Measurements from ENCODE around the gene RIOK3. TPM values are rescaled to one million over a fixed set of nuclear protein-coding genes. Genes with fewer than 3 reads are reported as not detected.

The RIOK3 gene
- total RNA-seq, 3 donors from 2014 or later (not counting 1 experiment from before 2014, with no cell fraction given) = 164 to 233 (median 182) TPM

GRCh38 chr18:23521271-23521670 is 68.2 kb downstream of the RIOK3 start:
- 95% methylated on average over 5 of the region's 7 CpGs for WGBS (ENCODE audit: insufficient coverage)
- peaks cover 28% of the 10 kb centered on the region for H3K36me3 Mint-ChIP-seq
- no peaks in the 10 kb centered on the region for H3K9me3 ChIP-seq (ENCODE audit: control insufficient read depth, insufficient read depth, low read length)

DNA sequence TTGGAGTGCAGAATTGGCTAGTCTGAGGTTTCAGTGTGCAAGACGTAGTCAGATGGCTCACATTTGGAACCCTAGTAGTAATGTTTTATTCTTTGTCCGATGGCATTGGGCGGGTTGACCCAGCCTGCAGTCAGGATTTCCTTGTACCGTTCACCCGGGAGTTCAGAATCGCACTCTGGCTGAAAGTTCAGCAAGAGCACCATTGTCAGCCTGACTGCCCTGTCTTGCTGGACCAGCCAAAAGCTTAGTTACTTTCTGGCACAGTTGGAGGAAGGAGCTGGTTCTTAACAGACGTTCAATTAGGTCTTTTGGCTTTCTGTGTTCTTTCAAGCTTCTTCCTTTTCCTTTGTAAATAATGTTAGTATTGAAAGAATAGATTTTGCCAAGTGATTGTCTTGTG is 68.8 kb downstream of the RIOK3 start:
- DNase-seq (no peak), ATAC-seq (no peak)
- no peak for TF ChIP-seq CTCF (IDR thresholded peaks at IDR 0.05)
- Histone ChIP-seq H3K9me3 (ENCODE audit: control insufficient read depth, insufficient read depth, low read length) (no peaks in the 10 kb centered on the region), H3K4me3 (ENCODE audit: low read length) (no peak overlapping the region), H3K4me1 (ENCODE audit: control insufficient read depth, insufficient read depth, low read length) (peaks cover 7% of the 10 kb centered on the region), H3K27me3 (ENCODE audit: control insufficient read depth, insufficient read depth, low read length) (no peaks in the 10 kb centered on the region), H3K27ac (ENCODE audit: low read length) (no peak overlapping the region), H3K36me3 (ENCODE audit: control insufficient read depth, insufficient read depth, low read length) (peaks cover 86% of the 10 kb centered on the region)
- Mint-ChIP-seq H3K36me3 (peaks cover 33% of the 10 kb centered on the region), H3K9me3 (no peaks in the 10 kb centered on the region), H3K4me3 (no peak overlapping the region), H3K27ac (peak overlapping the region in 1 of 2 donors; percentile 72), H3K27me3 (ENCODE audit: low read depth in 2 of 2) (no peaks in the 10 kb centered on the region), H3K4me1 (peaks cover 4 to 9% of the 10 kb centered on the region in 2 donors)
- intact Hi-C loops (cut with micrococcal nuclease) = no loop called here
- 90% methylated on average over 7 of the region's 7 CpGs for WGBS (ENCODE audit: insufficient coverage)

More at GRCh38 chr18:23521271-23521670, 68.2 kb downstream of the RIOK3 start:
- peaks cover 5 to 9% of the 10 kb centered on the region in 2 donors for H3K4me1 Mint-ChIP-seq
- no peak for TF ChIP-seq CTCF (IDR thresholded peaks at IDR 0.05)
- peak overlapping the region; percentile 45 to 72 for H3K27ac Mint-ChIP-seq
- H3K4me1 ChIP-seq (ENCODE audit: control insufficient read depth, insufficient read depth, low read length) = peaks cover 7% of the 10 kb centered on the region
- H3K9me3 Mint-ChIP-seq = no peaks in the 10 kb centered on the region
- ATAC-seq (no peak), DNase-seq (no peak)
- H3K27me3 ChIP-seq (ENCODE audit: control insufficient read depth, insufficient read depth, low read length) = no peaks in the 10 kb centered on the region
- H3K27me3 Mint-ChIP-seq (ENCODE audit: low read depth in 2 of 2) = no peaks in the 10 kb centered on the region
- no peak overlapping the region for H3K27ac ChIP-seq (ENCODE audit: low read length)
- H3K4me3 Mint-ChIP-seq = no peak overlapping the region
- peaks cover 83% of the 10 kb centered on the region for H3K36me3 ChIP-seq (ENCODE audit: control insufficient read depth, insufficient read depth, low read length)
- no peak overlapping the region for H3K4me3 ChIP-seq (ENCODE audit: low read length)
- intact Hi-C loops (cut with micrococcal nuclease) = no loop called here

GRCh38 chr18:23523429-23524212 is 70.5 kb downstream of the RIOK3 start:
- peaks cover 33% of the 10 kb centered on the region for H3K36me3 Mint-ChIP-seq

More at GRCh38 chr18:23523429-23524212, 70.5 kb downstream of the RIOK3 start:
- no peaks in the 10 kb centered on the region for H3K9me3 Mint-ChIP-seq
- Histone ChIP-seq H3K4me1 (ENCODE audit: control insufficient read depth, insufficient read depth, low read length) (peaks cover 7% of the 10 kb centered on the region), H3K9me3 (ENCODE audit: control insufficient read depth, insufficient read depth, low read length) (no peaks in the 10 kb centered on the region), H3K27me3 (ENCODE audit: control insufficient read depth, insufficient read depth, low read length) (no peaks in the 10 kb centered on the region), H3K36me3 (ENCODE audit: control insufficient read depth, insufficient read depth, low read length) (peaks cover 88% of the 10 kb centered on the region), H3K4me3 (ENCODE audit: low read length) (no peak overlapping the region), H3K27ac (ENCODE audit: low read length) (no peak overlapping the region)
- no peaks in the 10 kb centered on the region for H3K27me3 Mint-ChIP-seq (ENCODE audit: low read depth in 2 of 2)
- H3K27ac Mint-ChIP-seq = peak overlapping the region; percentile 64 to 72
- no peak for TF ChIP-seq CTCF (IDR thresholded peaks at IDR 0.05)
- no peak for ATAC-seq
- no peak overlapping the region for H3K4me3 Mint-ChIP-seq
- H3K4me1 Mint-ChIP-seq = peaks cover 4 to 9% of the 10 kb centered on the region in 2 donors
- 77% methylated on average over 11 of the region's 12 CpGs for WGBS (ENCODE audit: insufficient coverage)
- intact Hi-C loops (cut with micrococcal nuclease) = no loop called here
- no peak for DNase-seq
